Right atrium auricular region (tissue), 2 donors: Measurements from ENCODE around the gene FAM83B. TPM values are rescaled to one million over a fixed set of nuclear protein-coding genes. Genes with fewer than 3 reads are reported as not detected.

ENCODE experiments used
- DNase-seq: peaks from one replicate; pipeline ENCODE4 v3.0.0-alpha.2; 2019; ENCODE audit warnings: low spot score
- H3K27ac ChIP-seq, 2 donors: fragments of 200-600 bp; sonication (generic); 1 replicate in 1 of 2; 2 replicates in 1 of 2; pipeline ENCODE4 v1.5.1; 2016 to 2019
- H3K27me3 ChIP-seq, 2 donors: fragments of 200-600 bp; sonication (generic); one replicate each; pipeline versions ENCODE4 v1.5.1 to v1.6.0; 2017 to 2019
- H3K36me3 ChIP-seq: fragments of 200-600 bp; sonication (generic); one replicate; pipeline ENCODE4 v1.5.1; 2016
- H3K4me1 ChIP-seq, 2 donors: fragments of 200-600 bp; sonication (generic); one replicate each; pipeline versions ENCODE4 v1.5.1 to v1.6.0; 2017 to 2019
- H3K4me3 ChIP-seq, 2 donors: fragments of 200-600 bp; sonication (generic); 1 replicate in 1 of 2; 2 replicates in 1 of 2; pipeline ENCODE4 v1.5.1; 2017 to 2019; ENCODE audit warnings: mild to moderate bottlenecking in 1 of 2, moderate library complexity in 1 of 2
- H3K9me3 ChIP-seq, 2 donors: fragments of 200-600 bp; sonication (generic); one replicate each; pipeline ENCODE4 v1.5.1; 2019
- total RNA-seq, 2 donors: library from RNA; depleted of rRNA; stranded (reverse); fragments of >200 nt; gene quantifications; one replicate each; pipeline ENCODE4 v1.1.0, GENCODE V29; 2016
- TF ChIP-seq, protein P1 (sequence below), 2 donors: fragments of 200-600 bp; sonication (generic); IDR thresholded peaks; one replicate each; pipeline ENCODE4 v1.5.1; 2019; ENCODE audit warnings: antibody characterized with exemption in 2 of 2

The FAM83B gene
- total RNA-seq, 2 donors from 2014 or later: 8.9 to 19.6 TPM

GRCh38 chr6:54850114-54850513 lies 3.5 kb downstream of the FAM83B start:
- H3K36me3 ChIP-seq: no peaks in the 10 kb centered on the region
- H3K27ac ChIP-seq: peak overlapping the region in 1 of 2 donors; percentile 92

DNA sequence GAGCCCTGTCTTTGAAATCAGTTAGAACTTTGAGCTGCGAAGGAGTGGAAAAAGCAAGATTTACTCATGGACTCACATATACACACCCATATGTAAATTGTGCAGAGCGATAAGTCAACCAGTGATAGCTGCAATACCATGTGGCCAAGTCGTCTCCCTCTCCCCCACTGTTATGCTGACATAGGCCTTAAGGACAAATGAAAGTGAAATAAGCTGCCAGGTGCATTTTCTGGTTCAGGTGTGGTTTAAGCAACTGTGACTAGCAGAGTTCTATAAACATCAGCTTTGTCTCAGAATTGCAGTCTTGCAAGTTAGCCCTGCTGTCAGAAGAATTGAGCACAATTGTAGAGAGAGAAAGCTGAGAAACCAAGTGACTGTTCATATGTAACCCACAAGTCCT lies 9.6 kb downstream of the FAM83B start:
- DNase-seq: no peak
- TF ChIP-seq, protein P1, sequence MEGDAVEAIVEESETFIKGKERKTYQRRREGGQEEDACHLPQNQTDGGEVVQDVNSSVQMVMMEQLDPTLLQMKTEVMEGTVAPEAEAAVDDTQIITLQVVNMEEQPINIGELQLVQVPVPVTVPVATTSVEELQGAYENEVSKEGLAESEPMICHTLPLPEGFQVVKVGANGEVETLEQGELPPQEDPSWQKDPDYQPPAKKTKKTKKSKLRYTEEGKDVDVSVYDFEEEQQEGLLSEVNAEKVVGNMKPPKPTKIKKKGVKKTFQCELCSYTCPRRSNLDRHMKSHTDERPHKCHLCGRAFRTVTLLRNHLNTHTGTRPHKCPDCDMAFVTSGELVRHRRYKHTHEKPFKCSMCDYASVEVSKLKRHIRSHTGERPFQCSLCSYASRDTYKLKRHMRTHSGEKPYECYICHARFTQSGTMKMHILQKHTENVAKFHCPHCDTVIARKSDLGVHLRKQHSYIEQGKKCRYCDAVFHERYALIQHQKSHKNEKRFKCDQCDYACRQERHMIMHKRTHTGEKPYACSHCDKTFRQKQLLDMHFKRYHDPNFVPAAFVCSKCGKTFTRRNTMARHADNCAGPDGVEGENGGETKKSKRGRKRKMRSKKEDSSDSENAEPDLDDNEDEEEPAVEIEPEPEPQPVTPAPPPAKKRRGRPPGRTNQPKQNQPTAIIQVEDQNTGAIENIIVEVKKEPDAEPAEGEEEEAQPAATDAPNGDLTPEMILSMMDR (IDR thresholded peaks at IDR 0.05): no peak
- H3K36me3 ChIP-seq: no peaks in the 10 kb centered on the region

More at GRCh38 chr6:54850114-54850513, 3.5 kb downstream of the FAM83B start:
- H3K27me3 ChIP-seq: no peaks in the 10 kb centered on the region
- H3K4me1 ChIP-seq: no peaks in the 10 kb centered on the region
- DNase-seq: no peak
- H3K4me3 ChIP-seq: no peak overlapping the region
- peaks cover 0 to 18% of the 10 kb centered on the region in 2 donors for H3K9me3 ChIP-seq
- TF ChIP-seq, protein P1 (IDR thresholded peaks at IDR 0.05): no peak

GRCh38 chr6:54860132-54860531 lies 13.6 kb downstream of the FAM83B start:
- TF ChIP-seq, protein P1 (IDR thresholded peaks at IDR 0.05): no peak

More for the DNA sequence above, 9.6 kb downstream of the FAM83B start:
- H3K27ac ChIP-seq: peak overlapping the region in 1 of 2 donors; percentile 7
- peaks cover 0 to 3% of the 10 kb centered on the region in 2 donors for H3K4me1 ChIP-seq
- no peaks in the 10 kb centered on the region for H3K27me3 ChIP-seq
- H3K9me3 ChIP-seq: peaks cover 0 to 18% of the 10 kb centered on the region in 2 donors
- no peak overlapping the region for H3K4me3 ChIP-seq

DNA sequence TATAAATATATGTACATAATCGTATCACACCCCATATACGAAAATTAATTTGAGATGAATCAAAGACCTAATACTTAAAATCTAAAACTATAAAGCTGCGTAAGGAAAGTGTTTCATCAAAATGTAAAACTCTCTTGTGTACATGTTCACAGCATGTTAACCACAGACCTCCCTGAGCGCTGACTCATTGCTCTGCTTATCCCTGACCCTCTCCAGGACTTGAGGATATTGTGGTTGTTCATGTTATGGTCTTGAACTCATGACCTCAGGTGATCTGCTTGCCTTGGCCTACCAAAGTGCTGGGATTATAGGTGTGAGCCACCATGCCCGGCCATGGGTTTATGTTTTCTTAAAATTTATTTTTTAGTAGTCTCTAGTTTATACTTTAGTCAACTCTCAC lies 14.2 kb downstream of the FAM83B start:
- Histone ChIP-seq H3K27me3 (no peaks in the 10 kb centered on the region), H3K4me3 (no peak overlapping the region), H3K9me3 (no peaks in the 10 kb centered on the region), H3K4me1 (peaks cover 0 to 11% of the 10 kb centered on the region in 2 donors), H3K27ac (no peak overlapping the region), H3K36me3 (no peaks in the 10 kb centered on the region)
- no peak for DNase-seq
- TF ChIP-seq, protein P1 (IDR thresholded peaks at IDR 0.05): no peak

More at GRCh38 chr6:54860132-54860531, 13.6 kb downstream of the FAM83B start:
- Histone ChIP-seq H3K9me3 (no peaks in the 10 kb centered on the region), H3K4me3 (no peak overlapping the region), H3K4me1 (peaks cover 0 to 7% of the 10 kb centered on the region in 2 donors), H3K27ac (no peak overlapping the region), H3K36me3 (no peaks in the 10 kb centered on the region), H3K27me3 (no peaks in the 10 kb centered on the region)
- no peak for DNase-seq

DNA sequence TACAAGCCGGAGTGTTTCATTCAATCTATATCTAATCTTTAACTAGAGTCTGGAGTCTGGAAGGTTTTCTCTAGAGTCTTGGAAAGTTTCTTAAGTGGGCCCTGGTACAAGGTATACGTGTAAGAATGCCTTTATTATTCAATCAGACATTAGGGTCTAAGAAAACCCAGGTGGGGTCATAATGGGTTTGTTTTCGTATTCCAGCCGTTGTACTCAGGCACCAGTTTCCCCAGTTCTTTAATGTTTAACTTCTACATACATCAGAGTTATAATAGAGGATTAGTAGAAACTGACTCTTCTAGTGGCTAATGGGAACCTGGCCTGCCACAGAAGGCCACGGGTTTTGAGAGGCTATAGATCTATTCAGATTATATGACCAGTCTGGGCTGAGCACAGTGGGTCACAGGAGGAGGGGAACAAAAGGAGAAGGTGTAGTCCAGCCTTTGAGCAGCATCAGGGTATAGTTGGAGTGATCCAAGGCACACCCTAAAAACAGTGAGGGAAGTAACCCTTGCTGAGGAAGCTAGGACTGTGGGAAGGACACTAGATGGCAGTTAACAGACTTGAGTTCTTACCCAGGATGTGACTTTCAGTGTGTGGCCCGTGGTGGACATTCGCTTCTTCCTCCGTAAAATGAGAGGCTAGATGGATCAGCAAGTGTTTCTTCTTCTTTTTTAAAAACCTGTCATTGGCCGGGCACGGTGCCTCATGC lies 15.5 kb downstream of the FAM83B start:
- DNase-seq: no peak
- TF ChIP-seq, protein P1 (IDR thresholded peaks at IDR 0.05): no peak
- peaks cover 0 to 8% of the 10 kb centered on the region in 2 donors for H3K4me1 ChIP-seq
- H3K4me3 ChIP-seq: no peak overlapping the region
- no peaks in the 10 kb centered on the region for H3K27me3 ChIP-seq
- no peaks in the 10 kb centered on the region for H3K9me3 ChIP-seq
- no peaks in the 10 kb centered on the region for H3K36me3 ChIP-seq
- H3K27ac ChIP-seq: no peak overlapping the region
